ENCODE results near the gene SLC25A21. TPM values are rescaled to one million over a fixed set of nuclear protein-coding genes. Genes with fewer than 3 reads are reported as not detected.

SLC25A21 gene
- total RNA-seq, 1 donor from 2014 or later, result 0.81 TPM

- no peak for TF ChIP-seq CTCF (conservative IDR thresholded peaks at IDR 0.05; ENCODE audit: low read depth, low read length)
- no peak overlapping the region for H3K4me3 ChIP-seq (ENCODE audit: low read depth, low read length)
- no peak for DNase-seq (ENCODE audit: low read depth)
These were observed 421.3 kb downstream of the SLC25A21 start for GRCh38 chr14:36751106-36751505.

GRCh38 chr14:36750244-36750643 lies 422.2 kb downstream of the SLC25A21 start:
- TF ChIP-seq CTCF (conservative IDR thresholded peaks at IDR 0.05; ENCODE audit: low read depth, low read length), result no peak
- H3K4me3 ChIP-seq (ENCODE audit: low read depth, low read length), result no peak overlapping the region
- DNase-seq (ENCODE audit: low read depth), result no peak

- TF ChIP-seq CTCF (conservative IDR thresholded peaks at IDR 0.05; ENCODE audit: low read depth, low read length), result no peak
- no peak overlapping the region for H3K4me3 ChIP-seq (ENCODE audit: low read depth, low read length)
- no peak for DNase-seq (ENCODE audit: low read depth)
These were observed 423.7 kb downstream of the SLC25A21 start for GRCh38 chr14:36748610-36749213.

- DNase-seq (ENCODE audit: low read depth), result no peak
- TF ChIP-seq CTCF (conservative IDR thresholded peaks at IDR 0.05; ENCODE audit: low read depth, low read length), result peak; percentile 67
- H3K4me3 ChIP-seq (ENCODE audit: low read depth, low read length), result no peak overlapping the region
These were observed 424.8 kb downstream of the SLC25A21 start for GRCh38 chr14:36747411-36748184.

- no peak overlapping the region for H3K4me3 ChIP-seq (ENCODE audit: low read depth, low read length)
- no peak for DNase-seq (ENCODE audit: low read depth)
- no peak for TF ChIP-seq CTCF (conservative IDR thresholded peaks at IDR 0.05; ENCODE audit: low read depth, low read length)
These were observed 425.5 kb downstream of the SLC25A21 start for GRCh38 chr14:36746872-36747271.

- DNase-seq (ENCODE audit: low read depth), result no peak
- no peak overlapping the region for H3K4me3 ChIP-seq (ENCODE audit: low read depth, low read length)
- TF ChIP-seq CTCF (conservative IDR thresholded peaks at IDR 0.05; ENCODE audit: low read depth, low read length), result no peak
These were observed 430.5 kb downstream of the SLC25A21 start for GRCh38 chr14:36741858-36742257.

- no peak for DNase-seq (ENCODE audit: low read depth)
- H3K4me3 ChIP-seq (ENCODE audit: low read depth, low read length), result no peak overlapping the region
- no peak for TF ChIP-seq CTCF (conservative IDR thresholded peaks at IDR 0.05; ENCODE audit: low read depth, low read length)
These were observed 434.1 kb downstream of the SLC25A21 start for GRCh38 chr14:36738269-36738668.

Data from epithelial cell of proximal tubule (primary cell).